Gastrocnemius medialis (tissue), 4 donors: ENCODE measurements around the gene ELK3.

Source experiments
- CTCF ChIP-seq, 5 experiments: fragments of 450-650 bp in 3 of 5; fragments of 200-600 bp in 2 of 5; sonication (generic) in 2 of 5; IDR thresholded peaks in 4 of 5; conservative IDR thresholded peaks in 1 of 5; 1 replicate in 4 of 5; 2 replicates in 1 of 5; pipeline ENCODE4 v1.5.1; 2016 to 2019; ENCODE audit warnings: antibody characterized with exemption in 5 of 5, mild to moderate bottlenecking in 3 of 5, moderate library complexity in 3 of 5
- POLR2A ChIP-seq, 2 donors: fragments of 450-650 bp; IDR thresholded peaks; one replicate each; pipeline ENCODE4 v1.6.1; 2017; ENCODE audit warnings: antibody characterized with exemption in 2 of 2, mild to moderate bottlenecking in 2 of 2, moderate library complexity in 2 of 2

- TF ChIP-seq CTCF (IDR thresholded peaks at IDR 0.05 in 4 of 5, conservative IDR thresholded peaks at IDR 0.05 in 1 of 5): no peak
- TF ChIP-seq POLR2A (IDR thresholded peaks at IDR 0.05): no peak
Observed at GRCh38 chr12:96266238-96266637, 72.1 kb downstream of the ELK3 start.
